Gastroesophageal sphincter (tissue), 3 donors: ENCODE data around the gene KRT31.

Experiments
- EP300 ChIP-seq: sonication (generic); formaldehyde crosslinking; IDR thresholded peaks from one replicate; pipeline ENCODE4 v1.6.1; 2017; ENCODE audit warnings: antibody characterized with exemption, mild to moderate bottlenecking
- POLR2A ChIP-seq, 2 donors: fragments of 450-650 bp; IDR thresholded peaks; one replicate each; pipeline ENCODE4 v1.6.1; 2017; ENCODE audit warnings: antibody characterized with exemption in 2 of 2, mild to moderate bottlenecking in 2 of 2, moderate library complexity in 1 of 2
- POLR2AphosphoS5 ChIP-seq: sonication (generic); formaldehyde crosslinking; IDR thresholded peaks from one replicate; pipeline ENCODE4 v1.6.1; 2017; ENCODE audit warnings: antibody characterized with exemption
- TF ChIP-seq, protein P1 (sequence below), 4 experiments: fragments of 200-600 bp in 2 of 4; fragments of 450-650 bp in 2 of 4; sonication (generic) in 1 of 4; IDR thresholded peaks; one replicate each; pipeline ENCODE4 v1.5.1; 2017 to 2019; ENCODE audit warnings: antibody characterized with exemption in 4 of 4, mild to moderate bottlenecking in 2 of 4, moderate library complexity in 2 of 4

DNA sequence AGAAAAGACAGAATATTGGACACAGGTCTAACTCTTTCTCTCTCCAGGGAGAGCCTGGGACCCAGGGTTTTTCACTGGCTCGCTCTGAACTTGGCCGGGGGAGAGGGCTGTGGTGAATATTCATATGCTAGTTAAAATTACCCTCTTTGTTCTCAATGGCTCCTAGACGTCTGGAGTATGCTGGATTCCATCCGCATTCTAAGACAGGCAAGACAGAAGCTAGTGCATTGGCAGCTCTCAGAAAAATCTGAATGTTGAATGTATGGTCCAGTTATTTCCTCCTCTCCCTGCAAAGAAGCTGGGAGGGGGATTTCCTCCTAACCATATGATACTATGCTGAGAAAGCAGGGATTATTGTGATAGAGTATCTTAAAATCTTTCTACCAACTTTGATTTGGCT lies 9.7 kb downstream of the KRT31 start:
- TF ChIP-seq, protein P1, sequence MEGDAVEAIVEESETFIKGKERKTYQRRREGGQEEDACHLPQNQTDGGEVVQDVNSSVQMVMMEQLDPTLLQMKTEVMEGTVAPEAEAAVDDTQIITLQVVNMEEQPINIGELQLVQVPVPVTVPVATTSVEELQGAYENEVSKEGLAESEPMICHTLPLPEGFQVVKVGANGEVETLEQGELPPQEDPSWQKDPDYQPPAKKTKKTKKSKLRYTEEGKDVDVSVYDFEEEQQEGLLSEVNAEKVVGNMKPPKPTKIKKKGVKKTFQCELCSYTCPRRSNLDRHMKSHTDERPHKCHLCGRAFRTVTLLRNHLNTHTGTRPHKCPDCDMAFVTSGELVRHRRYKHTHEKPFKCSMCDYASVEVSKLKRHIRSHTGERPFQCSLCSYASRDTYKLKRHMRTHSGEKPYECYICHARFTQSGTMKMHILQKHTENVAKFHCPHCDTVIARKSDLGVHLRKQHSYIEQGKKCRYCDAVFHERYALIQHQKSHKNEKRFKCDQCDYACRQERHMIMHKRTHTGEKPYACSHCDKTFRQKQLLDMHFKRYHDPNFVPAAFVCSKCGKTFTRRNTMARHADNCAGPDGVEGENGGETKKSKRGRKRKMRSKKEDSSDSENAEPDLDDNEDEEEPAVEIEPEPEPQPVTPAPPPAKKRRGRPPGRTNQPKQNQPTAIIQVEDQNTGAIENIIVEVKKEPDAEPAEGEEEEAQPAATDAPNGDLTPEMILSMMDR (IDR thresholded peaks at IDR 0.05), result no peak
- no peak for TF ChIP-seq POLR2A (IDR thresholded peaks at IDR 0.05)
- no peak for TF ChIP-seq POLR2AphosphoS5
- TF ChIP-seq EP300, result no peak
